T-helper 2 cell treated with Interferon-gamma antibody and Interleukin-4, amounts not matched to agents 100 ng/mL and 5 ng/mL, for 36 hours (primary cell): ENCODE measurements around the gene SCGB1C2. TPM values are rescaled to one million over a fixed set of nuclear protein-coding genes. Genes with fewer than 3 reads are reported as not detected.

Experiments used
- total RNA-seq: library from RNA; stranded (reverse); gene quantifications from 2 replicates; pipeline ENCODE4 v1.2.3, GENCODE V29; 2022

SCGB1C2 gene
- total RNA-seq, 1 donor from 2014 or later, result not detected

Other genes with a start within 250 kb of the SCGB1C2 start
- 0.09 and 0.34 TPM in 2 replicates for gene DOC2B, start 44.1 kb downstream of the SCGB1C2 start, total RNA-seq
- gene RPH3AL, start 215.2 kb downstream of the SCGB1C2 start, total RNA-seq, result 3.5 and 4.9 TPM in 2 replicates